Measurements from ENCODE around the gene FITM1.

FITM1 gene

GRCh38 chr14:24150567-24150966 lies 20.1 kb downstream of the FITM1 start:
- Histone ChIP-seq H3K4me2 (ENCODE audit: low read length) (no peak overlapping the region), H3K27me3 (ENCODE audit: control insufficient read depth, low read length) (no peaks in the 10 kb centered on the region), H3K36me3 (ENCODE audit: control insufficient read depth, low read length) (peaks cover 56% of the 10 kb centered on the region)

DNA sequence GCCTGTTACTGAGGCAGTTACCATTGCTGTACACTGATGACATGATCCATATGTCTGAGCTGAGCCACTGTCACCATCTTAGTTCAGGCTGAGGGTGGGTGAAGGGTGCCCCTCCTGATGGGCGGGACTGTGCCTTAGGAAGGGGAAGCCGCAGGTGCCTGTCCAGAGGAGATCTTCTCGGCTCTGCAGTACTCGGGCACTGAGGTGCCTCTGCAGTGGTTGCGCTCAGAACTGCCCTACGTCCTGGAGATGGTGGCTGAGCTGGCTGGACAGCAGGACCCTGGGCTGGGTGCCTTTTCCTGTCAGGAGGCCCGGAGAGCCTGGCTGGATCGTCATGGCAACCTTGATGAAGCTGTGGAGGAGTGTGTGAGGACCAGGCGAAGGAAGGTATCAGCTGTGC lies 20.5 kb downstream of the FITM1 start:
- no peak overlapping the region for H3K27ac ChIP-seq (ENCODE audit: low read depth, low read length)
- no peaks in the 10 kb centered on the region for H3K9me3 ChIP-seq (ENCODE audit: control insufficient read depth, insufficient read depth, low read length)
- peaks cover 10% of the 10 kb centered on the region for H3K4me1 ChIP-seq (ENCODE audit: control insufficient read depth, low read length)
- 0 out of 2 replicates have a peak, but pooled peaks cover 3% of the 10 kb centered on the region for H3F3A ChIP-seq (ENCODE audit: control insufficient read depth, insufficient read depth)
- peaks cover 60% of the 10 kb centered on the region for H3K36me3 ChIP-seq (ENCODE audit: control insufficient read depth, low read length)
- H3K27me3 ChIP-seq (ENCODE audit: control insufficient read depth, low read length), result no peaks in the 10 kb centered on the region
- peaks cover 26% of the 10 kb centered on the region for H3K79me2 ChIP-seq (ENCODE audit: control insufficient read depth, low read length)
- H3K4me2 ChIP-seq (ENCODE audit: low read length), result no peak overlapping the region
- H4K20me1 ChIP-seq (ENCODE audit: control insufficient read depth, insufficient read depth, low read depth, low read length), result peaks cover 3% of the 10 kb centered on the region; the same call in 1 of the 2 replicates
- TF ChIP-seq EZH2phosphoT487 (IDR thresholded peaks at IDR 0.05; ENCODE audit: borderline replicate concordance, low read length), result no peak
- TF ChIP-seq, protein P1, sequence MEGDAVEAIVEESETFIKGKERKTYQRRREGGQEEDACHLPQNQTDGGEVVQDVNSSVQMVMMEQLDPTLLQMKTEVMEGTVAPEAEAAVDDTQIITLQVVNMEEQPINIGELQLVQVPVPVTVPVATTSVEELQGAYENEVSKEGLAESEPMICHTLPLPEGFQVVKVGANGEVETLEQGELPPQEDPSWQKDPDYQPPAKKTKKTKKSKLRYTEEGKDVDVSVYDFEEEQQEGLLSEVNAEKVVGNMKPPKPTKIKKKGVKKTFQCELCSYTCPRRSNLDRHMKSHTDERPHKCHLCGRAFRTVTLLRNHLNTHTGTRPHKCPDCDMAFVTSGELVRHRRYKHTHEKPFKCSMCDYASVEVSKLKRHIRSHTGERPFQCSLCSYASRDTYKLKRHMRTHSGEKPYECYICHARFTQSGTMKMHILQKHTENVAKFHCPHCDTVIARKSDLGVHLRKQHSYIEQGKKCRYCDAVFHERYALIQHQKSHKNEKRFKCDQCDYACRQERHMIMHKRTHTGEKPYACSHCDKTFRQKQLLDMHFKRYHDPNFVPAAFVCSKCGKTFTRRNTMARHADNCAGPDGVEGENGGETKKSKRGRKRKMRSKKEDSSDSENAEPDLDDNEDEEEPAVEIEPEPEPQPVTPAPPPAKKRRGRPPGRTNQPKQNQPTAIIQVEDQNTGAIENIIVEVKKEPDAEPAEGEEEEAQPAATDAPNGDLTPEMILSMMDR (IDR thresholded peaks at IDR 0.05; ENCODE audit: low read depth, low read length, poor library complexity, severe bottlenecking), result no peak
- H3K4me3 ChIP-seq (ENCODE audit: low read length), result no peak overlapping the region
- H3K9me2 ChIP-seq (replicated peaks; ENCODE audit: control insufficient read depth, low read length), result no peaks in the 10 kb centered on the region

More at GRCh38 chr14:24150567-24150966, 20.1 kb downstream of the FITM1 start:
- H3K79me2 ChIP-seq (ENCODE audit: control insufficient read depth, low read length), result peaks cover 30% of the 10 kb centered on the region
- no peaks in the 10 kb centered on the region for H3K9me3 ChIP-seq (ENCODE audit: control insufficient read depth, insufficient read depth, low read length)
- peaks cover 3% of the 10 kb centered on the region; the same call in 1 of the 2 replicates for H4K20me1 ChIP-seq (ENCODE audit: control insufficient read depth, insufficient read depth, low read depth, low read length)
- H3K9me2 ChIP-seq (replicated peaks; ENCODE audit: control insufficient read depth, low read length), result no peaks in the 10 kb centered on the region
- no peak overlapping the region for H3K4me3 ChIP-seq (ENCODE audit: low read length)
- TF ChIP-seq, protein P1 (IDR thresholded peaks at IDR 0.05; ENCODE audit: low read depth, low read length, poor library complexity, severe bottlenecking), result no peak
- no peak for TF ChIP-seq EZH2phosphoT487 (IDR thresholded peaks at IDR 0.05; ENCODE audit: borderline replicate concordance, low read length)
- H3K4me1 ChIP-seq (ENCODE audit: control insufficient read depth, low read length), result peaks cover 15% of the 10 kb centered on the region
- no peak overlapping the region for H3K27ac ChIP-seq (ENCODE audit: low read depth, low read length)
- 0 out of 2 replicates have a peak, but pooled peaks cover 3% of the 10 kb centered on the region for H3F3A ChIP-seq (ENCODE audit: control insufficient read depth, insufficient read depth)

DNA sequence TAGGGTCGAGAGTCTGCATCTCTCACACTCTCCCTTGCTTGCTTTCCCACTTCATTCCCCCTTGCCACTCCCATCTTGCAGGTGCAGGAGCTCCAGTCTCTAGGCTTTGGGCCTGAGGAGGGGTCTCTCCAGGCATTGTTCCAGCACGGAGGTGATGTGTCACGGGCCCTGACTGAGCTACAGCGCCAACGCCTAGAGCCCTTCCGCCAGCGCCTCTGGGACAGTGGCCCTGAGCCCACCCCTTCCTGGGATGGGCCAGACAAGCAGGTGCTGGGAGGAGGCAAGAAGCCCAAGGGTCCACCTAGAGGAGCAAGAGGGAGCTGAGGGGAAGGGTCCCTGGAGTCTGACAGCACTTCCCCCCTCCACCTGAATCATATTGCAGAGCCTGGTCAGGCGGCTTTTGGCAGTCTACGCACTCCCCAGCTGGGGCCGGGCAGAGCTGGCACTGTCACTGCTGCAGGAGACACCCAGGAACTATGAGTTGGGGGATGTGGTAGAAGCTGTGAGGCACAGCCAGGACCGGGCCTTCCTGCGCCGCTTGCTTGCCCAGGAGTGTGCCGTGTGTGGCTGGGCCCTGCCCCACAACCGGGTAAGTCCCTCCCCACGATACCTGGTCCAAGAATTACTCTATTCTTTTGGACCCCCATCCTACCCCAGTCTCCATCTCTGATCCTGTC lies 21.1 kb downstream of the FITM1 start:
- TF ChIP-seq, protein P1 (IDR thresholded peaks at IDR 0.05; ENCODE audit: low read depth, low read length, poor library complexity, severe bottlenecking), result no peak
- no peak for TF ChIP-seq EZH2phosphoT487 (IDR thresholded peaks at IDR 0.05; ENCODE audit: borderline replicate concordance, low read length)
- no peaks in the 10 kb centered on the region for H3K9me2 ChIP-seq (replicated peaks; ENCODE audit: control insufficient read depth, low read length)
- 0 out of 2 replicates have a peak, but pooled peaks cover 3% of the 10 kb centered on the region for H3F3A ChIP-seq (ENCODE audit: control insufficient read depth, insufficient read depth)
- H3K4me3 ChIP-seq (ENCODE audit: low read length), result no peak overlapping the region
- no peaks in the 10 kb centered on the region for H3K9me3 ChIP-seq (ENCODE audit: control insufficient read depth, insufficient read depth, low read length)
- H3K27me3 ChIP-seq (ENCODE audit: control insufficient read depth, low read length), result no peaks in the 10 kb centered on the region
- H3K4me2 ChIP-seq (ENCODE audit: low read length), result no peak overlapping the region
- peaks cover 60% of the 10 kb centered on the region for H3K36me3 ChIP-seq (ENCODE audit: control insufficient read depth, low read length)
- peaks cover 22% of the 10 kb centered on the region for H3K79me2 ChIP-seq (ENCODE audit: control insufficient read depth, low read length)
- peaks cover 3% of the 10 kb centered on the region; the same call in 1 of the 2 replicates for H4K20me1 ChIP-seq (ENCODE audit: control insufficient read depth, insufficient read depth, low read depth, low read length)
- H3K27ac ChIP-seq (ENCODE audit: low read depth, low read length), result no peak overlapping the region
- H3K4me1 ChIP-seq (ENCODE audit: control insufficient read depth, low read length), result peaks cover 10% of the 10 kb centered on the region

Data from DOHH2 (cell line).